ENCODE measurements around the gene CAMKK1.

CAMKK1 gene

DNA sequence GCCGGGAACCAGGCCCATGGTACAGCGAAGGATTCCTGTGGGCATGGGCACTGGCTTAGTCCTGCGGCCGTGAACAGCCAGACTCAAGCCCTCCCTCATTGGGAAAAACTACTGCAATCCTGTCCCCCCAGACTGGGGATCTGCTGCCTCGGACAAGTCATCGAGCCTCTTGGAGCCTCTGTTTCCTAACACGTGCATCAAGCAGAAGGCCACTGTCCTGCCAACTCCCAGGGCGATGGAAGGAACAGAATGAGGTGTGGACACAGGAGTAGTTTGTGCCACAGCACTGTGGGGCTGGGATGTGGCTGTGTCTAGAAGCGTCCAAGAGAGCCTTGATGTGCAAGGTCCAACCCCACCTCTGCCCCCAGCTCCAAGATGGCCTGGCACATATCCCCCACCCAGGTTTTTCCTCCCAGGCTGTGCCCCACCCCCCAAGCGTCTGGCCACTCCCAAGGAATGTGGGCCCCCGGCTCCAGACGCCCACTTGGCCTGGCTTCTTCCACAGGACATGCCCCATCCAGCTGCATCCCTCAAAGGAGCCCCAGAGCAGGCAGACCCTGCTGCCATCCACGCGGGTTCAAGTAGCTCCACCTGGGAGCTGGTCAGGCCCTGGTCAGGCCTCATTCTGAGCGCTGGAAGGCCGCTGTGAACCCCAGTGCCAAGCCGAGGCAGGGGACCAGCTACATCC is 3.4 kb downstream of the CAMKK1 start:
- DNase-seq (ENCODE audit: extremely low read depth, low read depth) = no peak
- TF ChIP-seq CTCF (IDR thresholded peaks at IDR 0.05; ENCODE audit: low read depth, low read length) = no peak

GRCh38 chr17:3888343-3889171 is 4.3 kb downstream of the CAMKK1 start:
- no peak for TF ChIP-seq CTCF (IDR thresholded peaks at IDR 0.05; ENCODE audit: low read depth, low read length)
- DNase-seq (ENCODE audit: extremely low read depth, low read depth) = peak; percentile 75

DNA sequence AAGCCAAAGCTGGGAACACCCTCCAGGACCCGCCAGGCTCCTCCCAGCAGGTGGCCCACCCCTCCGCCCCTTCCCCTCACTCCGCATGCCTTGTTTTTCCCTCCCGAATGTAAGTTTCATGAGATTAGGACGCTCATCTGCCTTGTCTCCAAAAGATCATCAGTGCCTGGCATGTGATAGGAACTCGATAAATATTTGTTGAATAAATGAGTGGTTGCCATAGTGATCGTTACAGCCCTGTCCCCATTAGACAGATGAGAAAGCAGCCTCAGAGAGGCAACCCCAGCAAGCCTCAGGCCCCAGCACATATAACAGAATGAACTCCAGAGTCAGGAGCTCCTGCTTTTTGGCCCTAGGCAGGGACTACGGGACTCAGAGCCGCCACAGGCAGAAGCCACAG is 5.0 kb downstream of the CAMKK1 start:
- no peak for DNase-seq (ENCODE audit: extremely low read depth, low read depth)
- TF ChIP-seq CTCF (IDR thresholded peaks at IDR 0.05; ENCODE audit: low read depth, low read length) = no peak

GRCh38 chr17:3887394-3887793 is 5.5 kb downstream of the CAMKK1 start:
- no peak for TF ChIP-seq CTCF (IDR thresholded peaks at IDR 0.05; ENCODE audit: low read depth, low read length)
- no peak for DNase-seq (ENCODE audit: extremely low read depth, low read depth)

GRCh38 chr17:3886776-3887175 is 6.1 kb downstream of the CAMKK1 start:
- no peak for TF ChIP-seq CTCF (IDR thresholded peaks at IDR 0.05; ENCODE audit: low read depth, low read length)
- no peak for DNase-seq (ENCODE audit: extremely low read depth, low read depth)

DNA sequence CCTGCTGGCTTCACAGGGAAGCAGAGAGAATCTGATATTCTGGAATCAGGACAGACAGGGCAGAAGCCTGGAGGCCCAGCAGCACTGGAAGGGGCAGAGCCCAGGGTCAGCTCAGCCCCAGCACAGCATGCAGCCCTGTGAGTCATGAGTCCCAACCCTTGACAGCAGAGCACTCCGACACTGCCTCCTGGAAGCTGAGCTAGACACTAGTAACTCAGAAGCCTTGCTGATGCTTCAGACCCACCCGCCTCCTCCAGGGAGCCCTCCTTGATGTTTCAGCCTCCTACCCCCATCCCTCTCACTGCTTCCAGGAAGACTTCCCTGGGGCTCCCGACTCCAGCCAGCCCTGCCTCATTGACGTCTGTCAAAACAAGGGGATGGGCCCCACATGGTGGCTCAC is 6.9 kb downstream of the CAMKK1 start:
- DNase-seq (ENCODE audit: extremely low read depth, low read depth) = no peak
- no peak for TF ChIP-seq CTCF (IDR thresholded peaks at IDR 0.05; ENCODE audit: low read depth, low read length)

GRCh38 chr17:3885271-3885670 is 7.6 kb downstream of the CAMKK1 start:
- no peak for DNase-seq (ENCODE audit: extremely low read depth, low read depth)
- no peak for TF ChIP-seq CTCF (IDR thresholded peaks at IDR 0.05; ENCODE audit: low read depth, low read length)

Data from AG09319 (cell line).